Measurements from ENCODE around the gene CHRM5. TPM values are rescaled to one million over a fixed set of nuclear protein-coding genes. Genes with fewer than 3 reads are reported as not detected.

CHRM5 gene
- total and polyA plus RNA-seq, 9 of the 15 experiments (the other 6 are each of a cell fraction or from before 2014, with no cell fraction given), result not detected

GRCh38 chr15:34101366-34102174 is 133.3 kb downstream of the CHRM5 start, which contains the start of the genes EMC7 and PGBD4 (continued):
- TF ChIP-seq CHCHD3 (CRISPR knock-in tag; IDR thresholded peaks at IDR 0.05), result no peak
- no peak for TF ChIP-seq ESRRB (CRISPR knock-in tag; IDR thresholded peaks at IDR 0.05; ENCODE audit: borderline replicate concordance)
- no peak for TF ChIP-seq HLTF (IDR thresholded peaks at IDR 0.05)
- TF ChIP-seq CREB3 (tag; conservative IDR thresholded peaks at IDR 0.05; ENCODE audit: low read depth), result no peak
- TF ChIP-seq BRCA1 (IDR thresholded peaks at IDR 0.05), result no peak
- TF ChIP-seq BRCA1 (CRISPR knock-in tag; IDR thresholded peaks at IDR 0.05), result no peak
- TF ChIP-seq RBM17 (IDR thresholded peaks at IDR 0.05; ENCODE audit: borderline replicate concordance, low read depth, low read length), result no peak
- no peak for TF ChIP-seq ZKSCAN8 (CRISPR knock-in tag; IDR thresholded peaks at IDR 0.05)
- no peak for TF ChIP-seq PURB (CRISPR knock-in tag; IDR thresholded peaks at IDR 0.05; ENCODE audit: low read depth)
- TF ChIP-seq RBM39 (optimal IDR thresholded peaks at IDR 0.05; ENCODE audit: low read depth, low read length), result no peak
- no peak for TF ChIP-seq ZNF165 (CRISPR knock-in tag; IDR thresholded peaks at IDR 0.05; ENCODE audit: borderline replicate concordance)
- no peak for TF ChIP-seq RBM15 (IDR thresholded peaks at IDR 0.05; ENCODE audit: insufficient read depth, low read length)
- no peak for TF ChIP-seq ZNF584 (CRISPR knock-in tag; IDR thresholded peaks at IDR 0.05; ENCODE audit: low read depth)
- no peak for TF ChIP-seq CHD7 (IDR thresholded peaks at IDR 0.05; ENCODE audit: low read depth, low read length)
- no peak for TF ChIP-seq ELK3 (CRISPR knock-in tag; IDR thresholded peaks at IDR 0.05)

Data from K562 (cell line).